ENCODE measurements around the gene PPM1B.
"Not testable (repeated sequence)": the region's sequence is repeated elsewhere in the genome, so short reads cannot be mapped to it uniquely, and the experiment has no call there.

PPM1B gene

DNA sequence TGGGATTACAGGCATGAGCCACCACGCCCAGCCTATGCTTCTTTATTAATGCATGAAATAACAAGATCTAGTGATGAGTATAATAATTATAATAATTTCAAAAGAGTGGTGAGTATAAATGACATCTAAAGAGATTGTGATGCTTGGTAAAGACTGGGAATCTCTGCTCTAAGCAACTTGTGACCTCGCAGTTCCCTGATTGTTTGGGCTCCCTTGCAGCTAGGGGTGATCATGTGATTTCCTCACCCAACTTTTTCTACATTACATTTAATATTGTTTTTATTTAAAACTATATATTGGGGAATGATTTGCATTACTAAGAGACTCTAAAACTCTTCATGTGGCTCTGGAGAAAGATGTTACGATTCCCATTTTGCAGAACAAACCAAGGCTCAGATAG, 4.1 kb upstream of the PPM1B start:
- DNase-seq, result no peak

DNA sequence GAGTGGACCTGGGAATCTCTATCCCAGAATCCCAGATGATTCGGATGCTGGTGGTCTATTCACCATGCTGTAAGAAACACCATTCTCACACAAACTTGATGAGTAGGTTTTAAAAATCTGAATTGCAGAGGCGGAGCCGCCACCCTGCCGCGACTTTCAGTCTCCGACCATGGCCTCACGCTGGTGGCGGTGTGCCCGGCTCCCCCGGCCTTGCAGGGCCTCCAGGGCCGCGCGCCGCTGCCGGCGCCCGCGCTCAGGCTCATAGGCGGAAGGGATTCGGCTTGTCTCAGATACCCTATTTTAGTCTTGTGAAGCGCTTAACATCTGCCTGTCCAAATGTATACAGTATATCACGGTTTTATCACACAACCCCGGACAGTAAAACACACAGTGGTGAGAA, 2.6 kb upstream of the PPM1B start:
- no peak for DNase-seq

DNA sequence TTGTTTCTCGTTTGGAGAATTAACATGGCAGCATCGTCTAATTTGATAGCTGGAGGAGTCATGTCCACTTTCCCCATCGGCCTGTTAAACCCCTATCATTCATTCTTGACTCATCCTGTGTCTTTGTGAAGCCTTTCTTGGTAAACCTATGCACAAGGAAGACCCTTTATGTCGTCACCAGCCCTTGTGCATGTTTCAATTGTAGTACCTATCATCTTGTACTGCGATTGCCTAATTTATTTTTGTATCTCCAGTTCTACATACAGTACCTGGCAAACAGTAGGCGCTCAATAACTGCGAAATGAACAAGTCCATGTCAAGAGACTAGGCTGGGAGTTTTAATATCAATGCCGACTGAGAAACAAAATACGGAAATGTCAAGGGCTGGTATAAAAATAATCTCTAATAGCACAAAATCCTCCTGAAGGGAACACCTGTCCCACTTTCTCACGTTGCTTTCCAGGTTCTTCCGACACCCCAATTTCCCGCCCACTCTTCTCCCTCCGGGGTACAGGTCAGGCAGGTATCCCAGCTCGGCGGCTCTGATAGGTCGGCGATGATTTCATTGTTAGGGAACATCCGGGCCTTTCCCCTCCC, 1.3 kb upstream of the PPM1B start:
- DNase-seq, result no peak

DNA sequence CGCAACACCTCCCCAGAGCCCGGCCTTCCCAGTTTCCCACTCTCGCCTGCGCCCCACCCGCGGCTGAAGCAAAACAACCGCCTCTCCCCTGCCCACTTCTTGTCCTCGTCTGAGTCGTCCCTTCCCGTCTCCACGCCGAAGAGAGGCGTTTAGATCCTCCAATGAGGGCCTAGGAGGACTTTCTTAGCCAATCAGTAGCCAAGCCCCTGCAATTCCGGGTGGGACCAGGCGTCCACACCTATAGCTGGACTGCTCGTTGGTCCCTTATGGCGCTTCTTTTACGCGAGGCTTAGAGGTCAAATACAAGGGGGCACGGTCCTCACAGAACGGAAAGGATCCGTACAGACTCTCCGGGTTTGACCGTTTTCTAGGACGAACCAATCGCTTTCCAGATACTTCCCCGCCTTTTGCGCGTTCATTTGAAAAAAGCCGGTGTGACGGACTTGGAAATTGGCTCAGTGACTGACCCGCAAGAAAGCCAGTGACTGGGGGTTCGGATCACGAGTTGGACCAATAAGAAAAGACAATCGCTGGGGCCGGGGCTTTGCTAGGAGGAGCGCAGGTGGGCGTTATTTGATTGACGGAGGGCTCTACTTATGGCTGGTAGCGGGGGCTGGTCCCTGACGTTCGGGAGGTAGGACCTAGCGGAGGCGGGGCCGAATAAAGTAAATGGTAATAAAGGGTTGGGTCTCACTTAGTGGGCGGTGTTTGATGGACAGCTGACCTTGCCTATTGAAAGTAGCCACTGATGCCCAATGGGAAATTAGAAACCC, 581 bp upstream of the PPM1B start:
- peak; percentile 100 for DNase-seq

DNA sequence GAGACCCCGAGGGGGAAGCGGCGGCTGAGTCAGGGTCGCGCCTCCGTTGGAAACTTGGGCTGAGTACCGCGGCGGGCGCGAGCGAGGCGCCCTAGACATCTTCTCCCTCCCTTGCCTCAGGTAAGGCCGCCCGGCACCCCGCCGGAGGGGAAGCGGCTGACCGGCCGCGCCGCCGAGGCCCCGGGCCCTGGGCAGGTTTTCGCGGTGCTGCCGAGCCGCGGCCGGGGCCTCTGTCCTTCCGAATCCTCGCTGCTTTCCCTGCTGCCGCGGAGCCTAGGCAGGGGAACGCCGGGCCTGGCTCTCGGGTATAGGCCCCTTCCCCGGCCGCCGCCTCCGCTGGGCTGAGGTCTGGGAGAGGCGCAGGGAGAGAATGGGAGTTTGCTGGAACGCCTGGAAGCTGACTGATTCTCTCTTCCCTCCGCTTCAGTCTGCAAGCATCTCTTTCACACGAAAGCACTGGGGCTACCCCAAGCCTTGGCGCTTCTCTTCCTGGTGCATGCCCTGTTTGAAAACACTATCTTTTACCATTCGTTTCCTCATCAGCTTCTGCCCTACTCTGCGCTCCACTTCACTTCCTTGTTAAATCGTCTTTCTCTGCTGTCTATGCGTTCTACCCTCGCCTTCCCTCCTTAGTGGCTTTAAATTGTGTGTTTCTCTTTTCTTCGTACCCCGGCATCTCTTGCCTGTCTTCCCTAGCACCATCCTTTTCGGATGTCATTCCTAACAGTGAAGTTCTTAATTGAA, 652 bp downstream of the PPM1B start:
- peak; percentile 34 for DNase-seq

DNA sequence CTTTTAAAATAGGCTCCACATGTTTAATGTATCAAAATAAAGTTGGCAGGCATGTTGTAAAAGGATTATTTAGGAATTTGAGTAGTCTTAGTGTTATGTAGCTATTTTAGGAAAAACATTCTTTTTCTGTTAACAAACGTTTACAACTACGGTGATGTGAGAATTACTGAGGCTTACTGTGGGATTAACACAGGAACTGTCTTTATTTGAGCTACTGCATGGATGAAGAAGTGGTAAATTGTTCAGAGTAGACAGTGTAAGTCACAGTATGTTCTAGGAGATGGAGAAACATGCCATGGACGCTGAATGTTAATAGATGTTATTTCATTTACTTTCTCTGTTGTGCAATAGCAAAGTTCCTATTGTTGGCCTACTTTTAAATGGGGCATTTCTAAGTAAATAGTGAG, 1.6 kb downstream of the PPM1B start:
- peak; percentile 31 for DNase-seq

DNA sequence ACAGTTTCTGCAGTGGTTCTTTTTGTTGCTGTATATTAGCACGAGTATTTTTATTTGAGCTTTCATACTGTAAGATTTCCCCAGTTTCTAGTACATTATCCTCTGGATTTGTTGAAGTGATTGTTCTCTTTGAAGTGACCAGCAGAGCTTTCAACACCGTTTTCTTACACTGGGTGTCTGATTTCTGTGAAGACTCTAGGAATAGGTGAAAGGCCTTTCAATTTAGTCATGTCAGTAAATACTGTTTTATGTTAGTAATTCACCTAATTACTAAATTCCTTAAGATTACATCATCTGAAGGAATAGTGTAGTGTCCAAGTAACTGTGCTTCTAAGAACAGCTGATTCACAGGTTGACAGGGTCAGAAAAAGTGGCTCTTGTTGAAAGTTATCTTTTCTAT, 2.3 kb downstream of the PPM1B start:
- DNase-seq, result peak; percentile 81

DNA sequence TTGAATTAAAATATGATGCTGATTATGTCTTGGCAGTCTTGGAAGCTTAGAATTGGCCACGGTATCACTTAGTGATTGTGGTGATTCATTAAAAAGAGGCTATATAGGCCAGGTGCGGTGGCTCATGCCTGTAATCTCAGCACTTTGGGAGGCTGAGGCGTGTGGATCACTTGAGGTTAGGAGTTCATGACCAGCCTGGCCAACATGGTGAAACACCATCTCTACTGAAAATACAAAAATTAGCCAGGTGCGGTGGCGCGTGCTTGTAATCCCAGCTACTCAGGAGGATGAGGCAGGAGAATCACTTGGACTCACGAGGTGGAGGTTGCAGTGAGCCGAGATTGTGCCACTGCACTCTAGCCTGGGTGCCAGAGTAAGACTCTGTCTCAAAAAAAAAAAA, 2.8 kb downstream of the PPM1B start:
- not testable (repeated sequence) for DNase-seq

DNA sequence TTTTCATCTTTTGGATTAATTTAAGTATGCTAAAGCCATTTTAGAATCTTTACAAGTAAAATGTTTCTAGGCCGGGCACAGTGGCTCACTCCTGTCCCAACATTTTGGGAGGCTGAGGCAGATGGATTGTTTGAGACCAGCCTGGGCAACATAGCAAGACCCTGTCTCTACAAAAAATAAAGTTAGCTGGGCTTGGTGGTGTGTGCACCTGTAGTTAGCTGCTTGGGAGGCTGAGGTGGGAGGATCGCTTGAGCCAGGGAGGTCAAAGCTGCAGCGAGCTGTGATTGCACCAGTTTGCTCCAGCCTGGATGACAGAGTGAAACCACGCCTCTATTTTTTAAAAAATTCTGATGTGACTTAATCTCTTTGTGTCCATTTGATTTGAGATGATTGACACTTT, 3.9 kb downstream of the PPM1B start:
- DNase-seq, result no peak

DNA sequence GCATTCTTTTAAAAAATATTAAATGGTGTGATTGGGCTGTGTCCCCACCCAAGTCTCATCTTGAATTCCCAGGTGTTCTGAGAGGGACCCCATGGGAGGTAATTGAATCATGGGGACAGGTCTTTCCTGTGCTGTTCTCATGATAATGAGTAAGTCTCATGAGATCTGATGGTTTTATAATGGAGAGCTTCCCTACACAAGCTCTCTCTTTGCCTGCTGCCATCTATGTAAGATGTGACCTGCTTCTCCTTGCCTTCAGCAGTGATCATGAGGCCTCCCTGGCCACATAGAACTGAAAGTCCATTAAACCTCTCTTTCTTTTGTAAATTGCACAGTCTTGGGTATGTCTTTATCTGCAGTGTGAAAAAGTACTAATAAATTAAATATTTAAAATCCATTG, 10.3 kb downstream of the PPM1B start:
- no peak for DNase-seq

DNA sequence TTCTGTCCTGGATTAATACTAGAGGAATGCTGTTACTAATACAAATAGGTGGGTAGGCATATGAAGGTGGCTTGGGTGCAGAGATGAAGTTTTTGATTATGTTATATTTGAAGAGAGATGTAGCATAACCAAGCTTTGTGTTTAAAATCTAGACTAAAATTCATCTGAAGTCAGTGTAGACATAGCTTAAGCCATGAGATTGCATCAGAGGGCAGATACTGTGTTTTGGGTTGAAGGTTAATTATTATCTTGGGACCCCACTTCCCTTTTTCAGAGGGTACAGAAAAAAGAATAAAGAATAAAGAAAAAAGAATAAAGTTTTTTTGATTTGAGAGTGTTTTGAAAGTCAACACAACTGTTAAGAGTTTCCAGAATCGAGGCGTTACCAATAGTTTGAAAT, 13.0 kb downstream of the PPM1B start:
- DNase-seq, result no peak

DNA sequence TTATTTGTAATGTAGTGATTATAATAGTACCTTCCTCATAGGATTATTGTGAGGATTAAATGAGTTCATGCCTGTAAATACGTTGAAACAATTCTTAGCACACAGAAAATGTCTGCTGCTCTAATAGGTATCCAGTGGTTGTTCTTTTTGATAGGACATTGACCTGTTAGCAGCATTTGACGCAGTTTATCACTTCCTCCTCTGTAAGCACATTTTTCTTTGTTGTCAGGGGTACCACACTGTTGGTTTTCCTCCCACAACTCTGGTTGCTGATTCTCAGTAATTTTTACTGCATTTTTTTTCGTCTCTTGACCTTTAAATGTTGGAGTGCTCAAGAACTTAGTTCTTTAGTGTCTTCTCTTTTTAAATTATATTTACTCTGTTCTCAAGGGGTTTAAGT, 15.4 kb downstream of the PPM1B start:
- DNase-seq, result peak; percentile 12

DNA sequence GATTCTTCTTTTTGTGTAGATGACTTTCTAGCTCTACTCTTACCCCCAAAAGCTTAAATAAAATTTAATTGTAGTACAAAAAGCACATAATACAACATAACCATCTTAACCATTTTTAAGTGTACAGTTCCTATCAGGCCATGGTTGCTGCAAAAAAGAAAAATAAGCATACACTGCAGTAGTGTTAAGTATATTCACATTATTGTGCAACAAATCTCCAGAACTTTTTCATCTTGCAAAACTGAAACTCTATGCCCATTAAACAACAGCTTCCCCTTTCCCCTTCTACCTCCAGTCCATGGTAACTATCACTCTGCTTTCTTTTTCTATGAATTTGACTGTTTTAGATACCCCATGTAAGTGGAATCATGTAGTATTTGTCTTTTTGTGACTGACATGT, 18.1 kb downstream of the PPM1B start:
- no peak for DNase-seq

DNA sequence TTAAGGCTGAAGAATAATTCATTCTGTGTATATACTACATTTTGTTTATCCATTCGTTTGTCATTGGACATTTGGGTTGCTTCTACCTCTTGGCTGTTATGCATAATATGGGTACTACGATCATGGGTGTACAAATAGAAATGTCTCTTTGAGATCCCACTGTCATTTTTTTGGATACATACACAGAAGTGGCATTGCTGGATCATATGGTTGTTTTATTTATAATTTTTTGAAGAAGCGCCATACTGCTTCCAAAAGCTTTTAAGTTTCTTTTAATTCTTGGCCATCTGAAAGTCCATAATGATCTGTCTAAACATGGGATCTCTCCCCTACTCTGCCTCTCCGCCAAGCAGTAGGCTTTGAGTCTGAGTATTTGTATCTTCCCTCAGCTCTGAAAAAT, 18.6 kb downstream of the PPM1B start:
- no peak for DNase-seq

DNA sequence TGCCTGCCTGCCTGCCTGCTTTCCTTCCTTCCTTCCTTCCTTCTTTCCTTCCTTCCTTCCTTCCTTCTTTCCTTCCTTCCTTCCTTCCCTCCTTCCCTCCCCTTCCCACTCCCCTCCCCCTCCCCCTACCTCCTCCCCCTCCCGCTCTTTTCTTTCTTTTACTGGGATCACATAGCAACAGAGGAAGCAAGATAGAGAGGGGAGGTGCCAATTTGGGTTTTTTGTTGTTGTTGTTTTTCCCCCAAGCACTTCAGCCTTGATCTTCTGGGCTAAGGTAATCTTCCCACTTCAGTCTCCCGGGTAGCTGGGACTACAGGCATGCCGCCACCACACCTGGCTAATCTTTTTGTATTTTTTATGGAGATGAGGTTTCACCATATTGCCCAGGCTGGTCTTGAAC, 20.0 kb downstream of the PPM1B start:
- no peak for DNase-seq

DNA sequence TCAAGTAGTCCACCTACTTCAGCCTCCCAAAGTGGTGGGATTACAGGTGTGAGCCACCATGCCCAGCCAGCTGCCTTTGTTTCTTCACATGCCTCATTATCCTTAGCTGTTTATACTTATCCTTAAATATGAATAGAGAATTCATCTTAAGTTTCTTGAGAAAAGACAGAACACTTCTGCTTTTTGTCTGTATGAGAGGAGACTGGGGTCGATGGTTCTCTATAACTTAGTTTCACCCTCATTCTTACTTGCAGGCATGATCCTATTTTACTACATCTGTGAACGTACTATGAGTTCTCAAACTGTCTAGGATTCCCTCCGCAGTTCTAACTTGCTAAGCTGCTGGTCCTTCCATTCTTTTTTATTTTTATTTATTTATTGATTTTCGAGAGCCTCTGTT, 20.4 kb downstream of the PPM1B start:
- DNase-seq, result no peak

DNA sequence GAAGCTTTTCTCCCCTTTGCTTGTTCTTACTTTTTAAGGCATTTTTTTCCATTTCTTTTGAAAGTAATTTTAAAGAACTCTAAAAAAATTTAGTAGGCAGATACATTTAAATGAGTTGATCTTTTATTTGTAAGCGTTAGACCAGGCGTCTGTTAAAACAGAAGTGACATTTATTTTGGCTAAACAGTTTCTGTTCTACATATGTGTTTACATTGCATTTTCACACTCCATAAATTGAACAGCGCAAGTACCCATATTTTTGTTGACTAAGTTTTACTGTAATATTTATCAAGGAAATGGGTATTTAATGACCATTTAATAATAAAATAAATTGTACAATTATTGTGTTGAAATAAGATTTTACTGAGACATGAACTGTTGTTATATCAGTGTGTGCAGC, 21.9 kb downstream of the PPM1B start:
- DNase-seq, result no peak

DNA sequence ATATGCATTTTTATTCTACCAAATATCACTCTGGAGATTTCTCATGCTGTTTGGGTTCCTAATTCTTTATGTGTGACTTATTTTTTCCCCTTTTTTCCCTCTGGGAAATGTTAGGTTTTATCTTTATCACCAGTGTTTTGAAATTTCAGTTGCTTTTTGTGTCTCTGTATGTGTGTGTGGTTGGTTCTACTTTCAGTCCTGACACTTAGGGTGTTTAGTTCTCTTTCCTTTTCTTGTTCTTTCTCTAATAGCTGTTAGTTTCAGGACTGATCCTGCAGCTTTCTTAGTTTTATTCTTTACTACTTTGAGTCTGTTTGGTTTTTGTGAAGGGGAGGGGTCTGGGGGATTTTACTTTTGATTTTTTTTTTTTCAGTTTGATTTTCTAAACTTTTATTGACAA, 23.1 kb downstream of the PPM1B start:
- no peak for DNase-seq

DNA sequence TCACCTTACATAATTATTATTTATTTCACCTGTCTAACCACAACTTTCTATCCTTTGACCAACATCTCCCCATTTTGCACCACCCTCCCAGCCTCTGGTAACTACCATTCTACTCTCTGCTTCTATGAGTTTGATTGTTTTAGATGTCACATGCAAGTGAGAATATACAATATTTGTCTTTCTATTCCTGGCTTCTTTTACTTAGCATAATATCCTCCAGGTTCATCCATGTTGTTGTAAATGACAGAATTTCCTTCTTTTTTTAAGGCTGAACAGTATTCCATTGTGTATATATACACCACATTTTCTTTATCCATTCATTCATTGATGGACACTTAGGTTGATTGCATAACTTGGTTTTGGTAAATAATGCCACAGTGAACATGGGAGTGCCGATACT, 24.0 kb downstream of the PPM1B start:
- DNase-seq, result no peak

DNA sequence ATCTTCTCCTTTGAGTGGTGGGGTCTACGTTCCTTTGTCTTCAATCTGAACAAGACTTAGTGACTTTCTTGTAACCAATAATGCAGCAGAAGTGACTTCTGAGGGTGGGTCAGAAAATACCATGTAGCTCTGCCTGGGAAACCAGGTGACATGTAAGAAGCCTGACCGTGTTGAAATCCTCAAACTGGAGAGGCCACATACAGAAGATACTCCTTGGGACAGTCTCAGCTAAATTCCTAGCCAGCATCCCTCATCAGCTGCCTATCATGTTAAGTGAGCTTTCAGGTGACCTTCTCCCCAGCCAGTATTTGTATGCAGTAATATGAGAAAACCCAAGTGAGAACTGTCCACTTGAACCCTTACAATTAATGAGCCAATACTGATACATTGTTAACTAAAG, 27.0 kb downstream of the PPM1B start:
- no peak for DNase-seq

DNA sequence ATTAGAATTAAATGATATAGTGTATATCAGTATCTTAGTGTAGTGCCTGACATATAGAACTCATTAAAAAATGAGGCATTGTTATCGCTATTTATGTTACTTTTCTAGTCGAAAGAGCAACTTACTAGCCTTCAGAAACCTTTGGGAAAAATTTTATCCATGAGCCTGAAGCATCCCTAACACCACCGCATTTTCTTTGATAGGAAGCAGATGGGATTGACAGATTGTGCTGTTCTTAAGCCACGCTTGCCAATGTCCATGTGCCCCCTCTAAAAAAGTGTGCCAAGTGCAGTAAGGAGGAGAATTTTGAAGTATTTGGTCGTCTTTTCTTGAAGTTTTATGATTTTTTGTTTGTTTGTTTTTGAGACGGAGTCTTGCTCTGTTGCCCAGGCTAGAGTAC, 29.1 kb downstream of the PPM1B start:
- no peak for DNase-seq

DNA sequence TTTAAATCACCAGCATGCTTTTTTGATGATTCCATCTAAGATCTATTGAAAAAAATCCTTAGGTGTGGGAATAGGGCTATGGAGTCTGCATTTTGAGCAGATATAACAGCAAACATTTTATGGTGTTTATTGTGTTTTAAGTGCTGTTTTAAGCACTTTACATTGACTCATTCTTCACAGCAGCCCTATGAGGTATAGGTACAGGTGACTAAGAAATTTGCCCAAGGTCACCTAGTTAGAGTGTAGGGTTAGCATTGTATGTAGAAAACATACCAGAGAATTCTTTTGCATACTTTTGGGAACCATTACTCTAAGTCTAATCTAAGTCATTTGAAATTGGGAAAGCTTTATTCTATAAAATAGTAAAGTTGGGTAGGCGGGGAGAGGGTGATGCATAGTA, 31.3 kb downstream of the PPM1B start:
- DNase-seq, result no peak

DNA sequence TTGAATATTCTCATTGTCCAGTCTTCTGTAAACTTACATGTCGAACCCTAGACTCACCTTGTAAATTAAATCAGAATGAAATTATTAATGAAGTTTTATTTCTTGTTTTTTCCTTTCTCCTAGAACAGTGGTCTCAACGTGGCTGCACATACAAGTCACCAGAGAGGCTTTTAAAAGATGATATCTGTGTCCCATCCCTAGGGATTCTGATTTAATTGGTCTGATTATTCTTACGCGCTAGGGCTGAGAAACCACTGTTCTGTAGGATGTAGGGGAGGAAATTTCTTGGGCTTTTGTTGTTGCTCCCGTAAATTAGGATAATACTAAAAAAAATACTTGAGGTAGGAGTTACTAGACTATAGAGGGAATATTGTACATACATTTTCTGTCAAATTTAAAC, 32.1 kb downstream of the PPM1B start:
- no peak for DNase-seq

DNA sequence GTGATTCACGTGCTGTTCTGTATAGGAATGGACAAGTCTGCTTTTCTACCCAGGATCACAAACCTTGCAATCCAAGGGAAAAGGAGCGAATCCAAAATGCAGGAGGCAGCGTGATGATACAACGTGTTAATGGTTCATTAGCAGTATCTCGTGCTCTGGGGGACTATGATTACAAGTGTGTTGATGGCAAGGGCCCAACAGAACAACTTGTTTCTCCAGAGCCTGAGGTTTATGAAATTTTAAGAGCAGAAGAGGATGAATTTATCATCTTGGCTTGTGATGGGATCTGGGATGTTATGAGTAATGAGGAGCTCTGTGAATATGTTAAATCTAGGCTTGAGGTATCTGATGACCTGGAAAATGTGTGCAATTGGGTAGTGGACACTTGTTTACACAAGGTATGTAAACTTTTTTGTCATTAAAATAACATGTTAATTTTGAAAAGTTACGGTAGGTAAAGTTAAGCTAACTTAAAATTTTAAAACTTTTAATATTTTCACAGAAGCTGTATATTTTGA, 33.0 kb downstream of the PPM1B start:
- no peak for DNase-seq
